Osteoblast (primary cell): ENCODE measurements around the gene SHISAL2B. TPM values are rescaled to one million over a fixed set of nuclear protein-coding genes. Genes with fewer than 3 reads are reported as not detected.
A peak's percentile ranks its signal among the peaks of the same experiment; 100 is the strongest.

Experiments
- DNase-seq: peaks from one replicate; pipeline ENCODE4 v3.0.0; 2011; ENCODE audit warnings: low spot score, mixed read lengths; ENCODE audit not compliant: insufficient read length; ENCODE audit errors: missing footprints
- H2AFZ ChIP-seq: 2 replicates; pipeline ENCODE4 v1.6.0; 2011; ENCODE audit warnings: mild to moderate bottlenecking, low read length
- H3K27ac ChIP-seq: 2 replicates; pipeline ENCODE4 v1.5.1; 2011; ENCODE audit warnings: mild to moderate bottlenecking, low read depth, low read length, moderate library complexity
- H3K27me3 ChIP-seq: 2 replicates; pipeline ENCODE4 v1.6.0; 2012; ENCODE audit warnings: mild to moderate bottlenecking, control low read depth, inconsistent platforms, low read length, moderate library complexity; ENCODE audit not compliant: insufficient read depth
- H3K36me3 ChIP-seq: 2 replicates; pipeline ENCODE4 v1.5.1; 2011; ENCODE audit warnings: mild to moderate bottlenecking, low read length, control low read depth, moderate library complexity; ENCODE audit not compliant: insufficient read depth
- H3K4me1 ChIP-seq: 2 replicates; pipeline ENCODE4 v1.5.1; 2011; ENCODE audit warnings: mild to moderate bottlenecking, low read length, control low read depth, moderate library complexity; ENCODE audit not compliant: insufficient read depth
- H3K4me2 ChIP-seq: 2 replicates; pipeline ENCODE4 v1.6.0; 2011; ENCODE audit warnings: mild to moderate bottlenecking, low read length; ENCODE audit not compliant: insufficient read depth
- H3K4me3 ChIP-seq: fragments of 200-600 bp; sonication (generic); 3 replicates; pipeline ENCODE4 v1.5.1; 2012; ENCODE audit warnings: mild to moderate bottlenecking, low read length, inconsistent platforms; ENCODE audit not compliant: insufficient read depth
- H3K79me2 ChIP-seq: 2 replicates; pipeline ENCODE4 v1.6.0; 2012; ENCODE audit warnings: mild to moderate bottlenecking, low read length, control low read depth, inconsistent platforms; ENCODE audit not compliant: insufficient read depth
- H3K9me3 ChIP-seq: 2 replicates; pipeline ENCODE4 v1.5.1; 2011; ENCODE audit warnings: low read depth, low read length, control low read depth
- H4K20me1 ChIP-seq: 2 replicates; pipeline ENCODE4 v1.6.0; 2012; ENCODE audit warnings: mild to moderate bottlenecking, low read length, control low read depth; ENCODE audit not compliant: insufficient read depth
- total RNA-seq: library from RNA; depleted of rRNA; stranded (reverse); fragments of >200 nt; gene quantifications from 2 replicates; pipeline ENCODE4 v1.2.3, GENCODE V29; 2012
- TF ChIP-seq, protein P1 (sequence below): IDR thresholded peaks from 2 replicates; pipeline ENCODE4 v1.5.1; 2011; ENCODE audit warnings: mild to moderate bottlenecking, low read depth, low read length, moderate library complexity; ENCODE audit errors: extremely low read depth

Gene SHISAL2B
- total RNA-seq, 1 donor, result not detected

DNA sequence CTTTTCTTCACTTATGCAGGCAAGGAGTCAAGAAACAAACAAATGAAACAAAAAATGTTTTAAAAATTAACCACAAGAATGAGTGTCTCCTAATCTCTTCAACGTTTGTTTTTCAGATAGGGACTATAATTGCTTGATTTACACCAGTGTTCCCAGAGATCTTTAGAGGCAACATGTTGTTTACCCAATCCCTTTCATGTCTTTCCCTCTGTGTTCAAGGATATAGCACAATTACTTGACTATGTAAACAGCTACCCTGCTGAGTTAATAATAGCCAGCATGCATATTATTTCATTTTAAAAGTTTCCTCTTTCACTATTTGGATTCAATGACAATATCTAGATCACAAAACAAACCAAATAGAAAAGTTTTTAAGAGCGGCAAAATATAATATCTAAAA lies 25.1 kb upstream of the SHISAL2B start:
- no peak overlapping the region for H3K27ac ChIP-seq
- no peaks in the 10 kb centered on the region for H4K20me1 ChIP-seq
- no peak overlapping the region for H3K4me3 ChIP-seq
- H3K4me2 ChIP-seq, result no peak overlapping the region
- no peak for DNase-seq
- H3K27me3 ChIP-seq, result peaks cover 2% of the 10 kb centered on the region
- TF ChIP-seq, protein P1, sequence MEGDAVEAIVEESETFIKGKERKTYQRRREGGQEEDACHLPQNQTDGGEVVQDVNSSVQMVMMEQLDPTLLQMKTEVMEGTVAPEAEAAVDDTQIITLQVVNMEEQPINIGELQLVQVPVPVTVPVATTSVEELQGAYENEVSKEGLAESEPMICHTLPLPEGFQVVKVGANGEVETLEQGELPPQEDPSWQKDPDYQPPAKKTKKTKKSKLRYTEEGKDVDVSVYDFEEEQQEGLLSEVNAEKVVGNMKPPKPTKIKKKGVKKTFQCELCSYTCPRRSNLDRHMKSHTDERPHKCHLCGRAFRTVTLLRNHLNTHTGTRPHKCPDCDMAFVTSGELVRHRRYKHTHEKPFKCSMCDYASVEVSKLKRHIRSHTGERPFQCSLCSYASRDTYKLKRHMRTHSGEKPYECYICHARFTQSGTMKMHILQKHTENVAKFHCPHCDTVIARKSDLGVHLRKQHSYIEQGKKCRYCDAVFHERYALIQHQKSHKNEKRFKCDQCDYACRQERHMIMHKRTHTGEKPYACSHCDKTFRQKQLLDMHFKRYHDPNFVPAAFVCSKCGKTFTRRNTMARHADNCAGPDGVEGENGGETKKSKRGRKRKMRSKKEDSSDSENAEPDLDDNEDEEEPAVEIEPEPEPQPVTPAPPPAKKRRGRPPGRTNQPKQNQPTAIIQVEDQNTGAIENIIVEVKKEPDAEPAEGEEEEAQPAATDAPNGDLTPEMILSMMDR, result no peak
- no peaks in the 10 kb centered on the region for H3K79me2 ChIP-seq
- H3K36me3 ChIP-seq, result no peaks in the 10 kb centered on the region
- H3K4me1 ChIP-seq, result peaks cover 7% of the 10 kb centered on the region
- no peak overlapping the region for H2AFZ ChIP-seq
- H3K9me3 ChIP-seq, result no peaks in the 10 kb centered on the region

DNA sequence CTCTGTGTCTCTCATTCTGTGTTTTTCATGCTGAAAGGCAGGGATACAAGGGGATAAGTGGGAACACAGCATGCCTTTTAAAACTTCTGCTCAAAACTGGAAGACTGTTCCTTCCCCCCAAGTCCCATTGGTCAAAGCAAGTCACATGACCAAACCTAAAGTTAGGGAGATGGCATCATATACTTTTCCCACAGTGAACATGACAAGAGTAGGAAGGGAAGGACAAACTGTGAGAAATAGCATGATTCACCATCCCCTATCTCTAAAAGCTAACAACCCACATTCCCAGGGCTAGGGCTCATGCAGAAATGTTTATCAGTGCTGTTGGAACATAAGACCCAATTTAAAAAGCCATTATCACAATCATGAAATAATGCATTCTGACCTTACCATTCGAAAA lies 24.2 kb upstream of the SHISAL2B start:
- Histone ChIP-seq H3K79me2 (no peaks in the 10 kb centered on the region), H3K4me1 (peaks cover 7% of the 10 kb centered on the region), H3K4me3 (no peak overlapping the region), H2AFZ (peak overlapping the region; percentile 76), H3K27ac (peak overlapping the region; percentile 36), H3K27me3 (peaks cover 2% of the 10 kb centered on the region), H3K9me3 (no peaks in the 10 kb centered on the region), H3K4me2 (no peak overlapping the region), H4K20me1 (no peaks in the 10 kb centered on the region), H3K36me3 (no peaks in the 10 kb centered on the region)
- no peak for DNase-seq
- TF ChIP-seq, protein P1, result no peak

DNA sequence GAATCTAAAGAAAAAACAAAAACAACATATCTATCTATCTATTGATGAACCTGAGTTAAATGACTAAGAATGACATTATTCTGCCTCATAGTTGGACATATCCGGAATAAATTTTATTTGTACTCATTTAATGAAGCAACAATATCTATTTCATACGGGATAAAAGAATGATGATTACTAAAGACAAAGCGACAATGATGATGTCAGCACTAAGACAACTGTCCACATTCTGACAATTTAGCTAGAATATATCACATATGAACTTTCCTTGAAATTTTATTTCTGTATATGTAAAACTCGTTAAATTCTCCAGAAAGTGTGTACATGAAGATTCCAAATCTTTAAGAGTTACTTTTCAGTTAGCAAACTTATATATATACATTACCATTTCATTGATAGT lies 23.2 kb upstream of the SHISAL2B start:
- Histone ChIP-seq H3K4me2 (no peak overlapping the region), H3K79me2 (no peaks in the 10 kb centered on the region), H3K4me3 (no peak overlapping the region), H3K9me3 (no peaks in the 10 kb centered on the region), H3K4me1 (peaks cover 7% of the 10 kb centered on the region), H3K27ac (no peak overlapping the region), H3K27me3 (peaks cover 2% of the 10 kb centered on the region), H3K36me3 (no peaks in the 10 kb centered on the region), H2AFZ (no peak overlapping the region), H4K20me1 (no peaks in the 10 kb centered on the region)
- DNase-seq, result no peak
- TF ChIP-seq, protein P1, result no peak

DNA sequence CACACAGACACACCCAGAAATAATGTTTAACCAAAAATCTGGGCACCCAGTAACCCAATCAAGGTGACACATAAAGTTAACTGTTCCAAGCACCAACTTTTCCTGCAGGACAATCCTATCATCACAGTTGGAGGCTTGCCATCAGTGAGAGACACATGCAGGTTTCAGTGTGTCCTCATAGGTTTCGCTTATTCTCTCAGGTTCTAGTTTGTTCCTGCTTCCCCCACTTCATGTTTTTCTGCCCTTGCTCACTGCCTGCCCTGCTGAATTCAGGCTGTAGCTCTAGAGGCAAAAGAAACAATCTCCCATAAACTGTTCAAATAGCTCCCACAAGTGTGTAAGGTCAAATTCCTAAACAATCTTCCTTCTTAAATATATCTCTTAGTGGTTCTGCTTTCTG lies 20.0 kb upstream of the SHISAL2B start:
- Histone ChIP-seq H3K27ac (no peak overlapping the region), H3K36me3 (no peaks in the 10 kb centered on the region), H2AFZ (no peak overlapping the region), H4K20me1 (no peaks in the 10 kb centered on the region), H3K9me3 (no peaks in the 10 kb centered on the region), H3K27me3 (peaks cover 2% of the 10 kb centered on the region), H3K79me2 (no peaks in the 10 kb centered on the region), H3K4me3 (no peak overlapping the region), H3K4me2 (no peak overlapping the region), H3K4me1 (peaks cover 5% of the 10 kb centered on the region)
- DNase-seq, result no peak
- TF ChIP-seq, protein P1, result no peak
